ENCODE data around the gene SOWAHB. TPM values are rescaled to one million over a fixed set of nuclear protein-coding genes. Genes with fewer than 3 reads are reported as not detected.

SOWAHB gene
- total and polyA plus RNA-seq, 2 of the 8 experiments (the other 6 are each of a cell fraction or from before 2014, with no cell fraction given), result 0.15 to 0.65 TPM

DNA sequence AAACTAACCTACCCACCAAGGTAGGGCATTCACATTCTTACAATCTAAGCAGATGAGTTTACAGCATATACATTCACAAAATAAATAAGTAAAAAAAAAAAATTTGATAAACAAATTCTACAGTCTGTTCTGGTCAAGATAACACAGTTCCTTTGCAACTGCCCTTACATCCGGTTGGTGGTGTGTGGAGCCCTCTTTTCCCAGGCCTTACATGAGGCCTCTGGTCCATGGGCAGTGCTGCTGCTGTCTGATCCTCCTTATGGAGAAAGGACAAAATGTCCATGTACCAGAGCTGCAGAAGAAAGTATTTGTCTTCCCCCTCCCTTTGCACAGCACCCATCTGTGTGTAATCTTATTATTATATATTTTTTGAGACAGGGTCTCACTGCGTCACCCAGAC is 49.4 kb upstream of the SOWAHB start:
- no peak for DNase-seq (ENCODE audit: low read depth in 1 of 2, low spot score in 2 of 2)
- no peaks in the 10 kb centered on the region for H3K9me3 ChIP-seq (ENCODE audit: insufficient read depth in 2 of 2, low read depth in 1 of 2, low read length in 1 of 2)
- peaks cover 0 to 13% of the 10 kb centered on the region in 2 experiments; a peak in 2 of 4 replicates for H3K79me2 ChIP-seq (ENCODE audit: control insufficient read depth in 1 of 2, insufficient read depth in 2 of 2, low read length in 2 of 2)
- 81% methylated on average over 2 of the region's 2 CpGs; no CpG with 5 or more reads in 1 of the 2 experiments for WGBS, 2 experiments (ENCODE audit: extremely low coverage in 1 of 2, insufficient coverage in 1 of 2, insufficient read length in 1 of 2, insufficient replicate concordance in 2 of 2, low coverage in 1 of 2, low lambda C conversion rate in 2 of 2, missing lambda C conversion rate in 1 of 2)
- H3K79me1 ChIP-seq (ENCODE audit: low read depth, low read length), result no peaks in the 10 kb centered on the region
- H2BK12ac ChIP-seq (ENCODE audit: low read depth, low read length), result no peak overlapping the region
- H3K27me3 ChIP-seq (replicated peaks in 1 of 4; ENCODE audit: control insufficient read depth in 3 of 4, extremely low read depth in 1 of 4, insufficient read depth in 3 of 4, low read length in 3 of 4), result peaks cover 0 to 13% (median 10%) of the 10 kb centered on the region in 4 experiments; a peak in 5 of 7 replicates
- ChIA-PET POLR2A (ENCODE audit: partially characterized antibody) (interaction anchor here (0.6 to 1.5 kb wide), 7 partner anchors 10 to 116 kb away, joined by 3 to 4 read pairs (median 3); no protein-coding TSS in a partner anchor), CTCF (ENCODE audit: partially characterized antibody) (interaction anchor here (0.6 to 2.2 kb wide), 5 partner anchors 14 to 351 kb away, joined by 3 to 5 read pairs (median 3); no protein-coding TSS in a partner anchor)
- no peak overlapping the region for H2BK15ac ChIP-seq (ENCODE audit: low read length)
- H3K23ac ChIP-seq (ENCODE audit: insufficient read length), result no peak overlapping the region
- H2AK5ac ChIP-seq (ENCODE audit: low read depth, low read length), result no peak overlapping the region
- H2BK5ac ChIP-seq (ENCODE audit: low read depth, low read length), result no peak overlapping the region
- no peak overlapping the region for H2BK20ac ChIP-seq (ENCODE audit: low read length)
- H4K5ac ChIP-seq (ENCODE audit: insufficient read length, low read depth, low read length), result no peak overlapping the region
- H4K20me1 ChIP-seq (replicated peaks in 1 of 2; ENCODE audit: control insufficient read depth in 1 of 2, insufficient read depth in 2 of 2, low read length in 2 of 2), result peaks cover 0 to 1% of the 10 kb centered on the region in 2 experiments
- no peak overlapping the region for H4K91ac ChIP-seq (replicated peaks; ENCODE audit: insufficient read length, low read length)
- no peak overlapping the region for H3K56ac ChIP-seq (replicated peaks; ENCODE audit: insufficient read length, low read depth, low read length)
- H3K4me2 ChIP-seq (ENCODE audit: insufficient read depth in 1 of 2, low read depth in 2 of 2, low read length in 2 of 2), result no peak overlapping the region; a peak in 1 of 4 replicates
- peaks cover 0 to 6% (median 4%) of the 10 kb centered on the region in 4 experiments; a peak in 4 of 7 replicates for H3K4me1 ChIP-seq (replicated peaks in 1 of 4; ENCODE audit: control insufficient read depth in 3 of 4, insufficient read depth in 4 of 4, low read length in 3 of 4)
- no peak overlapping the region for H3K18ac ChIP-seq (ENCODE audit: extremely low read depth, low read length)
- H3K4me3 ChIP-seq (ENCODE audit: extremely low read depth in 1 of 4, insufficient read depth in 2 of 4, low read depth in 3 of 4, low read length in 4 of 4), result no peak overlapping the region
- H3K14ac ChIP-seq (ENCODE audit: insufficient read length), result no peak overlapping the region
- H3K27ac ChIP-seq (ENCODE audit: low read depth, low read length), result no peak overlapping the region
- no peak overlapping the region for H4K8ac ChIP-seq (ENCODE audit: extremely low read depth, insufficient read depth, low read length)
- TF ChIP-seq RAD21 (IDR thresholded peaks at IDR 0.05 in 1 of 2, conservative IDR thresholded peaks at IDR 0.05 in 1 of 2; ENCODE audit: low read depth in 2 of 2, low read length in 2 of 2) (peak; percentile 12 to 34; a peak in 1 of 4 replicates), EZH2 (IDR thresholded peaks at IDR 0.05; ENCODE audit: low read depth, low read length, severe bottlenecking) (no peak)
- no peak for FAIRE-seq
- peaks cover 21% of the 10 kb centered on the region for H3K23me2 ChIP-seq (ENCODE audit: low read depth, low read length)
- H2BK120ac ChIP-seq (replicated peaks; ENCODE audit: low read depth, low read length), result no peak overlapping the region
- H3K4ac ChIP-seq (replicated peaks; ENCODE audit: insufficient read length, low read depth, low read length), result no peak overlapping the region
- no peak overlapping the region for H2AFZ ChIP-seq (ENCODE audit: low read length)
- no peaks in the 10 kb centered on the region for H3K36me3 ChIP-seq (ENCODE audit: control insufficient read depth in 2 of 4, insufficient read depth in 4 of 4, low read length in 3 of 4)
- no peak overlapping the region for H3K9ac ChIP-seq (replicated peaks in 1 of 4; ENCODE audit: extremely low read depth in 1 of 4, low read depth in 3 of 4, low read length in 3 of 4)

Data from H1 (cell line).